Measurements from ENCODE around the gene CPT1A. TPM values are rescaled to one million over a fixed set of nuclear protein-coding genes. Genes with fewer than 3 reads are reported as not detected.

Gene CPT1A
- total RNA-seq, 2 donors from 2014 or later, result 26.7 to 32.3 TPM

Other genes starting within 250 kb of the CPT1A start
- gene GAL, start 157.4 kb downstream of the CPT1A start, total RNA-seq, result 1 to 10 TPM in 1 of 2 donors, not detected in 1; 1.1 TPM
- gene TESMIN, start 90.4 kb downstream of the CPT1A start, total RNA-seq, result 1 to 10 TPM in 1 of 2 donors, under 1 TPM in 1; 0.98 to 4.9 TPM
- 100 to 1,000 TPM in 1 of 2 donors, 10 to 100 TPM in 1; 57.6 to 108 TPM for gene MRPL21, start 61.9 kb upstream of the CPT1A start, total RNA-seq
- gene IGHMBP2, start 62.0 kb upstream of the CPT1A start, total RNA-seq, result 10 to 100 TPM; 32.8 to 62.9 TPM
- not detected for gene MRGPRD, start 139.1 kb upstream of the CPT1A start, total RNA-seq
- gene MRGPRF, start 171.3 kb upstream of the CPT1A start, total RNA-seq, result not detected
- 10 to 100 TPM; 17.1 to 24.6 TPM for gene TPCN2, start 207.0 kb upstream of the CPT1A start, total RNA-seq